Breast epithelium (tissue), 3 donors: ENCODE results near the gene IST1.

ENCODE experiments used
- CTCF ChIP-seq, 3 donors: fragments of 450-650 bp; IDR thresholded peaks; one replicate each; pipeline ENCODE4 v1.5.1; 2016 to 2017; ENCODE audit warnings: antibody characterized with exemption in 3 of 3, mild to moderate bottlenecking in 3 of 3, moderate library complexity in 3 of 3
- POLR2A ChIP-seq: fragments of 450-650 bp; IDR thresholded peaks from one replicate; pipeline ENCODE4 v1.6.1; 2016; ENCODE audit warnings: antibody characterized with exemption, mild to moderate bottlenecking, moderate library complexity
- POLR2AphosphoS5 ChIP-seq, 3 donors: sonication (generic); formaldehyde crosslinking; IDR thresholded peaks; one replicate each; pipeline ENCODE4 v1.6.1; 2017; ENCODE audit warnings: antibody characterized with exemption in 3 of 3

GRCh38 chr16:71867939-71868338, 27.4 kb upstream of the IST1 start:
- TF ChIP-seq CTCF (IDR thresholded peaks at IDR 0.05) (no peak), POLR2AphosphoS5 (IDR thresholded peaks at IDR 0.05) (no peak), POLR2A (no peak)
